Activated T-cell treated with anti-CD3 and anti-CD28 coated beads for 24 hours (primary cell): ENCODE measurements around the gene EHBP1.
"Not testable (repeated sequence)": the region's sequence is repeated elsewhere in the genome, so short reads cannot be mapped to it uniquely, and the experiment has no call there.

ENCODE experiments used
- DNase-seq: peaks from one replicate; pipeline ENCODE4 v3.0.0-alpha.2; 2020; ENCODE audit warnings: low read depth

Gene EHBP1

GRCh38 chr2:62705859-62706720 is 577 bp downstream of the EHBP1 start:
- no peak for DNase-seq

- no peak for DNase-seq
These were observed 1.4 kb downstream of the EHBP1 start for GRCh38 chr2:62706721-62707521.

GRCh38 chr2:62708751-62709150 is 3.2 kb downstream of the EHBP1 start:
- no peak for DNase-seq

- DNase-seq: no peak
These were observed 6.5 kb downstream of the EHBP1 start for GRCh38 chr2:62711832-62712494.

- DNase-seq: not testable (repeated sequence)
These were observed 7.7 kb downstream of the EHBP1 start for GRCh38 chr2:62713196-62713595.

- DNase-seq: no peak
These were observed 8.3 kb downstream of the EHBP1 start for GRCh38 chr2:62713837-62714236.

GRCh38 chr2:62716768-62717167 is 11.3 kb downstream of the EHBP1 start:
- no peak for DNase-seq

- DNase-seq: no peak
These were observed 12.1 kb downstream of the EHBP1 start for GRCh38 chr2:62717503-62718081.

- no peak for DNase-seq
These were observed 12.8 kb downstream of the EHBP1 start for GRCh38 chr2:62718225-62718822.

GRCh38 chr2:62719757-62720156 is 14.2 kb downstream of the EHBP1 start:
- DNase-seq: no peak

- DNase-seq: no peak
These were observed 17.2 kb downstream of the EHBP1 start for GRCh38 chr2:62722679-62723078.

GRCh38 chr2:62723253-62723652 is 17.7 kb downstream of the EHBP1 start:
- no peak for DNase-seq

- DNase-seq: no peak
These were observed 18.6 kb downstream of the EHBP1 start for GRCh38 chr2:62724106-62724505.

- no peak for DNase-seq
These were observed 19.6 kb downstream of the EHBP1 start for GRCh38 chr2:62724886-62725711.

GRCh38 chr2:62725712-62726055 is 20.2 kb downstream of the EHBP1 start:
- no peak for DNase-seq

GRCh38 chr2:62727259-62727867 is 21.9 kb downstream of the EHBP1 start:
- no peak for DNase-seq

- DNase-seq: no peak
These were observed 22.5 kb downstream of the EHBP1 start for GRCh38 chr2:62727876-62728566.

- DNase-seq: no peak
These were observed 25.8 kb downstream of the EHBP1 start for GRCh38 chr2:62731275-62731674.

GRCh38 chr2:62732262-62732777 is 26.8 kb downstream of the EHBP1 start:
- DNase-seq: no peak

- DNase-seq: no peak
These were observed 28.0 kb downstream of the EHBP1 start for GRCh38 chr2:62733546-62733945.
